GM18520 (cell line): ENCODE data around the gene CLDN8.

ENCODE experiments used
- ATAC-seq: cut with Tn5 transposase; IDR thresholded peaks from one replicate; pipeline ENCODE4 v1.9.1; 2021; ENCODE audit not compliant: unreplicated experiment

CLDN8 gene

GRCh38 chr21:30216041-30216723 lies at the start of gene CLDN8:
Gene CLDN8 (minus strand): TSS chr21:30216097. CDS start chr21:30215925, 172 bp downstream.
- no peak for ATAC-seq

DNA sequence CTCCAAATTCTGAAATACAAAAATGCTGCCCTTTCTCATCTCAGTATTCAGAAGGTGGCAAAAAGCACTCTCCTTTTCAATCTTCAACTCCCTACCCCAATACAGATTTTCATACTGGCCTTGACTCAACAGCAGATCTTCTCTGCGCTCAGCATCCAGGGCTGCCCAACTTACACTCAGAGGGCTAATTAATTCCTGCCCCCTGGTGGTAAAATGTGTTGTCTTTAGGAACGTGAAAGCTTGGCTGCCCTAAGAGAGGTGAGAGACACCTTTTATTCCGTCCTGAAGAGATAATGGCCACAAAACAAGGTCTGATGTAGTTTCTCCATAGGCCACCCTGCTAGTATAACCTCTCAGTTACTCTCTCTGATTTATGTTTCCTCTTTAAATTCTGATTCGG lies 41.9 kb upstream of the CLDN8 start:
- ATAC-seq = no peak

DNA sequence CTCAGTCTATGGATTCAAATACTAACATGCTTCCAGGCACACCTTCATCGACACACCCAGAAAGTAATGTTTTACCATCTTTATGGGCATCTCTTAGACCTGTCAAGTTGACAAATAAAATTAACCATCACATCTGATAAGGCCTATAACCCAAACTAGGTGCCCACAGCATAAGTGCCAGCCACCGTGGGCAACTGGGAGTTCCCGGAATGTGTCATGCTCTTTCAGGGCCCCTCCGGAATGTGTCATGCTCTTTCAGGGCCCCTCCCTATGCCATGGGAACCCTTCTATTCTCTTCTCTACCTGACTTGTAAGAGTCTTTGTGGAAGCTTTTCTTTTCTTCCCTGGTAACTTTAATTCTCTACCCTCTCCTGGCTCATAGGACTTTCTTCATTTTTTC lies 40.2 kb upstream of the CLDN8 start:
- no peak for ATAC-seq

GRCh38 chr21:30255679-30256078 lies 39.8 kb upstream of the CLDN8 start:
- no peak for ATAC-seq

DNA sequence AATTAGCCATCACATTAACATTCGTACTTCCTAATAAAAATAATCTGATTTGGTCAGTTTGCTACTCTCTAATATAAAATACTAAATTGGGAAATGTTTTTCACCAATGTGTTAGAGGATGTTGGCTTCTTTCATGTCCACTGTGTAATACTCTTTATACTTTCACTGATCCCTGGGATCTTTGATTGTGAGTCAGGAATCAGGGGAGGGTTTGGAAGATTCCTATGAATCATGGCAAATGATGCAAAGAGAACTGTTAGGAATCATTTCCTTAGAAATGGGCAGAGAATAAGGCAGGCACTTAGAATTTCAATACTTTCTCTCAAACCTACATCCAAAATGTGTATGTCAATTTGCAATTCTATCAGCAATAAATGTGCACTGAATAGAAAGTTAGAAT lies 35.9 kb upstream of the CLDN8 start:
- no peak for ATAC-seq

- no peak for ATAC-seq
Observed at GRCh38 chr21:30249936-30250335, 34.0 kb upstream of the CLDN8 start.

GRCh38 chr21:30248844-30249243 lies 32.9 kb upstream of the CLDN8 start:
- no peak for ATAC-seq

GRCh38 chr21:30245061-30245460 lies 29.2 kb upstream of the CLDN8 start:
- no peak for ATAC-seq

DNA sequence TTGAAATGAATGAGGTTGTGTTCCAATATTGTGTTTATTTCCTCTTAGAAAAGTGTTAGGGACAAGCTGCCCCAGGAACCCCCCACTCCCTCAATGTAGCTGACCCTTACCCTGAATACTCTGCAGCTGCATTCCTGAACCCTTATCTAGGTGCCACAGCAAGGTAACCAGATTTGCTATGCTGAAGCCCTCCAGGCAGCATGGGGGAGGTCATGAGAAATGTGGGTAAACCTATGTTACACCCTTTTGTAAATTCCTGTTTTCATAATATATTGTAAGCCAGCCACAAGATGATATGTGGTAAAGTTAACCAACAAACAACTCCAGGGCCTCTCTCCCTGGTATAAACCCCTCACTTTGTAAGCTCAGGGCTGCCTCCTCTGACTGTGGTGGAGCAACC lies 27.8 kb upstream of the CLDN8 start:
- no peak for ATAC-seq

GRCh38 chr21:30240661-30241060 lies 24.8 kb upstream of the CLDN8 start:
- no peak for ATAC-seq

GRCh38 chr21:30238168-30238567 lies 22.3 kb upstream of the CLDN8 start:
- ATAC-seq = no peak

GRCh38 chr21:30234643-30235042 lies 18.7 kb upstream of the CLDN8 start:
- ATAC-seq = no peak

DNA sequence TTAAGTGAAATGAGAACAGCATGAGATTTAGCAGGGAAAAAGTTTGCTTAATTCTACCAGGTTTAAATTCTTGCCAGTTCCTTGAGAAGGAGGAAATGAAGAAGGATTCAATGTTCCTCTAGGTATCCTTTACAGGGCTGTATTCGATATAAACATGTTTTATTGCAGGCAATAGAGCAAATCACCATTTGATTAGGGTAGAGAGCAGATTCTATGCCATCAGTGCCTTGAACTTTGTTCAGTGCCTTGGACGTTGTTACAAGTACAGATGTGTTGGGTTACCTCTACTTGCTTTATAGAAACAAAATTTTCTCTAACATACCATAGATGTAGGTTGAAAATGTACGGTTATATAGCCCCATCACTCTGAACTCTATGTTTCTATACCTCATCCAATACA lies 18.2 kb upstream of the CLDN8 start:
- ATAC-seq = no peak

DNA sequence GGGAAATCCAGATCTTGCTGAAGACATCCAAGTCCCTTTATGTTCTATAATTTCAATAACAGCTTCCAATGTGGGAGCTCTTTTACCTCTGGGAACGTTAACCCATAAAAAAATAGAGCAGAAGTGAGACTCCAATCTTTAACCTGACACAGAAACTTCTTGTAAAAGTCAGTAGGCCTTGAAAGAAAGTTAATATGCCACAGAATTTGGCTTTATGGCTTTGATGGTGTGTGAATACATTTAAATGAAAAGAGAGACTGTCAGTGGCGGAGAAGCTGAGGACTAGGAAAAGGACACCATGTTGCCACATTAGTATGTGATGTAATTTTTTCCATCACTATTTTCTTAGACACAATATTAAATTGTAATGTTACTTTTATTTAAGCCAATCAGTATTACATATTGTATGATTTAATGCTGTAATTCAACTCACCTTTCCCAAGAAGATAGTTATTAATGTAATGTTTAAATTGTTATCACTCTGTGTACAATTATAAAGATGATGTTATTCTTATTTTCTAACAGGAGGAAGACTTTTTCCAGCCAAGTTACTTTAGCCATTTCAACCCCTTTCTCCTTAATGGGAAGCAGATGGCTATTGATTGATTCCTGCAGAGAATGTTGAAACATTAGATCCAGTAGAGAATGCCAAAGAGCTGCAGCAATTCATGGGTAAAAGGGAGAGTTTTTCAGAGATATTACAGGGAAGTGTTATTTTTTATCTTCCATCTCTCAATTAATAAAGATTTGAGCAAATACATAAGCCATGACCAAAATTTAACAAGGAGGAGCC lies 17.5 kb upstream of the CLDN8 start:
- no peak for ATAC-seq

GRCh38 chr21:30232011-30232410 lies 16.1 kb upstream of the CLDN8 start:
- no peak for ATAC-seq

GRCh38 chr21:30227633-30228404 lies 11.9 kb upstream of the CLDN8 start:
- ATAC-seq = no peak

DNA sequence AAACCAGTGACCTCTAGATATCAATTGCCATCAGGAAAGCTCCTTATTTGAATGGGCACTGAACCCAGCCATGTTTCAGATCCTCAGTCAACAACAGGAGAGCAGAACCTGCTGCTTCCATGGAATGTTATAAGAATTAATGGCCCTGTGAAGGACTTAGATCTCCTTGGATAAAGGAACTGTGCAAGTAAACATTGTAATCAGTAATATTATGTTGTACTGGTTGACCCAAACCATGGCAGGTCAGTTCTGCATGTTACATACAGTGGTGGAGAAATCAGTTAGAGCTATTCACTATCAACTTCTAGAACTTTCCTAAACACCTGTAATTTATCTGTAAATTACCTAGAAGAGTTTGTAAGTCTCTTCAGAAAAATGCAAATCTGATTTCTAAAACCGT lies 11.2 kb upstream of the CLDN8 start:
- ATAC-seq = no peak

DNA sequence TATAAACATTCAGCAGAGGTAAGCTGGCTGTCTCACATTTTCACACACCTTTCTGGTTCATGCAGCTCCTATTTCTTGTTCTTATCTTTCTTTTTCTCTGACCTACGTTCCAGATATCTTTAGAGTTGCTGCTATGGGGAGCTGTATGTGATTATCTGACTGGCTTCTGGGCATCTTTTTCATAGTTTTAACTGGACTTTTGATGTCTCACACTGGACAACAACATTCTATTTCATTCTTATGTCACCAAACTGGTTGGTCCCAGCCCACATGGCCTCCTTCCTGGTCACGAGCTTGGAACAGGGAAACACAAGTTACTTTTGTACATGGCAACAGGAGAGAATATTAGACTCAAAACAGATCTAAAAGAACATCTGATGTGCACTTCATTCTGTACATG lies 7.7 kb upstream of the CLDN8 start:
- no peak for ATAC-seq

DNA sequence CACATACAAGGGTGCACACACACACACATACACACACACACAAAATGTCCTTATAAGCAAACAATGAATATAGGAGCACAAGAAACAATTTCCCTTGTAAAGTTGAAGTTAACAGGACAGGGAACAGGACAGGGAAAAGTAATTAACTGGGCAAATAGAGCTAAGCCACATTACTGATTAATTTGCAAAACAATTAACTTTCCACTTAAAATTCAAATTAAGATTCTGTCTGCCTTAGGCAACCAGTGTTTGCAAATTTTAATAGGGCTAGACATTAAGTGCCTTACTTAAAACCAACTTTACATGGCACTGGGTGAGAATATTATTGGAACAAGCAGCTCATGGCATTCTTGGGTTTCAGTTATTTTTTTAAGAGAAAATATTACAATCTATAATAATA lies 6.8 kb upstream of the CLDN8 start:
- no peak for ATAC-seq

DNA sequence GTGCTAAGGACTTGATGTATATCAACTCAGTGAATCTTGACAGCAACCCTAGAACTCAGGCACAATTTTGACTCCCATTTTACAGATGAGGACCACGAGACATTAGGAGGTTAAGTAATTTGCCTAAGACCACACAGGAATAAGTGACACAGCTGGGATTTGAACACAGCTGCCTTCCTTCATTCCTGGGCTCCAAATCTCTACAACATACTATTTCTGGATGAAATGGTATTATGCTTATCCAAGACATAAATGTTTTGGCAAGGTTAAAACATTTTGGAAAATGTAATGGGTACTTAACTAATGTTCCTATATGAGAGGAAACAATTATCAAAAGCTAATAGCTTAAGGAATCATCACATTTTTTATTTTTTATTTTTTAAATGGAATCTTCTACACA lies 4.8 kb downstream of the CLDN8 start:
- ATAC-seq = no peak

DNA sequence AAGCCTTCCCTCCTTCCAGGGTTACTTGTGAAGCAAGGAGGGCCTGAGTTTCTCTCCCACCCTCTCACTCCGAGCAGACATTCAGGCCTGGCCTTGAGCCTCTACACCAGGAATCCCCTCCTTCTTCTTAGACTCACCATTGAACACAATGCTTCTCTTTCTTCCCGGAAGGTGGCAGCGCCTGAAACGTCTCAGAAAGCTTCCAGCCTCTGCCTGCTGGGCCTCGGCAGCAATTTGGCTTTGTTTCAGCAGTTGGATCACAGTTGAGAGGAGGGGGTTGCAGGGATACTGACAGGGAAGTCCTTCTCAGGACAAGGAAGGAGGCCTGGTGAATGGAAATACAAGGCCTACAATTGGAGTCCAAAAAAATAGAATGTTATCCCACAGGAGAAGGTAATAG lies 6.3 kb downstream of the CLDN8 start:
- no peak for ATAC-seq

DNA sequence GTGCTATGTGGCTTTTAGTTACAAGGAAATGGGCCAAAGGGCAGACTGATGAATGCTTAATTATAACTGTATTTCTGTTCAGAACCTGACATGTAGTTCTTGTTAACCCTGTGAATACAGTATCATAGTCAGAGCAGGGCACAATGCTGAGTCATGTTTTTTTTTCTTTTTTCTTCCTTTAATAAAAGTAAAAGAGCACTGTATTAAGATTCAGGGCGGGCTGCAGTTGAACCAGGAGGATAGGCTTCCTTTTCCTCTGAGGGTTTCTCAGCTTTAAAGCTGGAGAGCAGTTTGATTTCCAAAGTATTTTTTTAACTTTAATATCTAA lies 8.7 kb downstream of the CLDN8 start:
- no peak for ATAC-seq
